NCI-H187 (cell line): ENCODE measurements around the gene WNK4.
A peak's percentile ranks its signal among the peaks of the same experiment; 100 is the strongest.

Experiments
- DNase-seq, 2 experiments: peaks; one replicate each; lab custom pipeline; 2025; lab: John Stamatoyannopoulos, UW

WNK4 gene

GRCh38 chr17:42797067-42798007, 16.9 kb downstream of the WNK4 start:
- no peak for DNase-seq

DNA sequence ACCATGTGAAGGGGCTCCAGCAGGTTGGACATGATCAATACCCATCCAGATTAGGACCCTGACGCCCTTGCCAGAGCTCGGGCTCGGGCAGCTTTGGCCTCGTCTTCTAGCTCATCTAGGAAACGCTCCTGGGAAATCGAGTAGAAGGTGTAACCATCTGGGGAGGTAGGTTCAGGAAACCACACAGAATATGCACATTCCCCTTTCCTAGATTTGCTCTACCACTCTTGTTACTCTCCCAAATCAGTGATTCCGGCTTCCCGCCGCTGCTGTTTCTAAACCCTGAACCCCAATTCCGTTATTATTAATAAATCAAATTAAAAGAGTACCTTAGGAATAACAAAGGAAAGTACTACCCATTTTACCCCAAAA, 17.6 kb downstream of the WNK4 start:
- DNase-seq, result no peak

- DNase-seq, result peak; percentile 40 to 52
These were observed 18.3 kb downstream of the WNK4 start, which contains the start of the genes CNTD1 and COA3 for GRCh38 chr17:42798383-42799380. Gene CNTD1, plus strand, starts transcription at chr17:42798861. Its CDS starts 207 bp downstream, at chr17:42799068. Gene COA3, minus strand, starts transcription at chr17:42798704. Its CDS starts 23 bp downstream, at chr17:42798681.

GRCh38 chr17:42803074-42803883, 22.9 kb downstream of the WNK4 start:
- no peak for DNase-seq

- DNase-seq, result no peak
These were observed 24.5 kb downstream of the WNK4 start for GRCh38 chr17:42804918-42805367.

GRCh38 chr17:42806249-42806648, 25.8 kb downstream of the WNK4 start:
- DNase-seq, result no peak

GRCh38 chr17:42809250-42809649, 28.8 kb downstream of the WNK4 start:
- no peak for DNase-seq

DNA sequence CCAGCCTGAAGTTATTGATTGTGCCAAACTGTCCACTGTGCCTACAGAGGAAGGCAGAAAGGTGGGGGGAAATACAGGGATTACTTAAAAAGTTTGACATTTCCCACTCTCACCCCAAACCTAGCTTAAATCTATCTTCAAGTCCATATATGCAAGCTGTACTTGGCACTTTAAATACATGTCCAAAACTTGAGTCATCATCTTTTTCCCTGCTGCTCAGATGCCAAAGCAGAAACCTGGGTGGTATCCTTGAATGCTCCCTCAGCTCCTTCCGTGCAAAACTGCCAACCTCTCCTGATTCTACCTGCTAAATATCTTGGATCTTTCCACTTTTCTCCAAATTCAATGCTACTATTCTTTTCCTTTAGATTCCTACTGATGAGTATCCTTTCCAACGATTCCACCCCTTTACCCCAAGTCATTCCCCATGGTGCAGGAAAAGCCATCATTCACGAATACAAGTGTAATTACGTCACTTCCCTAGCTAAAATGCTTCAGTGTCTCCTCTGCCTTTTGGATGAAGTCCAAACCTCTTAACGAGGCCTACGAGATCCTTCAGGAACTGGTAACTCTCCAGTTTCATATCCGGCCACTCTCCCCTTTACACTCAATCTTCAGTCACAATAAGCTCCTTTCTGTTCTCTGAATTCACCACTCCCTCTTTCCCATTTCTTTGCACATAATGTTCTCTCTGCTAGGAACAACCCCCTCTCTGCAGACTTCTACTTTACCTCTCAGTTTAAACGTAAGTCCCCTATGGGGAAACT, 34.4 kb downstream of the WNK4 start:
- DNase-seq, result no peak

GRCh38 chr17:42817866-42818265, 37.5 kb downstream of the WNK4 start:
- DNase-seq, result no peak

GRCh38 chr17:42818379-42818778, 38.0 kb downstream of the WNK4 start:
- no peak for DNase-seq

DNA sequence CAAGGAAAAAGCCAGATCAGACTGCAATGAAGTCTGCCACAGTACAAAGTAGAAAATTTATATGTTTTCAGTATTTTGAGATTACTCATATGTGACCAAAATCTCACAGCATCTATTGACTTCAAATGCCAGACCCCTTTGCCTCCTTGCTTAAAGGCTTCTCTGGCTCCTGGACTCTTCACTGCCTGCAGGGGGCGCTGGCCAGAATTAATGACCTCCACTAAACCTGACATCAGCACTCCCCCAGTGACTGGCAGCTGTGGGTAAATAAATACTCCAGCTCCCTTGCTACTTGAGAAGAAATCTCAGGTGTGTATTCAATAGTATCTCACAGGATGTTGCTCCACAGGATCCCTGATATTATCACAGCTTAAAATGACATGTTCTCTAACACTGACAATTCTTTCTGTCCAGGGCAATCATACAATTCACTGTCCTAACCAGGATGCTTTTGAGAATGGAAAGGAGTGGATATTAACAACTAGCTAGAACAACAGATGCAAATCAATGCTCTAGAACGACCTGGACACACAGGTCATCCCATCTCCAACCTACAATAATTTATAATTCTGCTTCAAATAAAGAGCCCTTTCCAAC, 39.6 kb downstream of the WNK4 start:
- DNase-seq, result peak in 1 of 2 experiments; percentile 7

- no peak for DNase-seq
These were observed 40.8 kb downstream of the WNK4 start for GRCh38 chr17:42821176-42821575.

GRCh38 chr17:42827472-42827871, 47.1 kb downstream of the WNK4 start:
- no peak for DNase-seq

- no peak for DNase-seq
These were observed 50.6 kb downstream of the WNK4 start for GRCh38 chr17:42830971-42831370.

- no peak for DNase-seq
These were observed 52.0 kb downstream of the WNK4 start for GRCh38 chr17:42832213-42832933.

DNA sequence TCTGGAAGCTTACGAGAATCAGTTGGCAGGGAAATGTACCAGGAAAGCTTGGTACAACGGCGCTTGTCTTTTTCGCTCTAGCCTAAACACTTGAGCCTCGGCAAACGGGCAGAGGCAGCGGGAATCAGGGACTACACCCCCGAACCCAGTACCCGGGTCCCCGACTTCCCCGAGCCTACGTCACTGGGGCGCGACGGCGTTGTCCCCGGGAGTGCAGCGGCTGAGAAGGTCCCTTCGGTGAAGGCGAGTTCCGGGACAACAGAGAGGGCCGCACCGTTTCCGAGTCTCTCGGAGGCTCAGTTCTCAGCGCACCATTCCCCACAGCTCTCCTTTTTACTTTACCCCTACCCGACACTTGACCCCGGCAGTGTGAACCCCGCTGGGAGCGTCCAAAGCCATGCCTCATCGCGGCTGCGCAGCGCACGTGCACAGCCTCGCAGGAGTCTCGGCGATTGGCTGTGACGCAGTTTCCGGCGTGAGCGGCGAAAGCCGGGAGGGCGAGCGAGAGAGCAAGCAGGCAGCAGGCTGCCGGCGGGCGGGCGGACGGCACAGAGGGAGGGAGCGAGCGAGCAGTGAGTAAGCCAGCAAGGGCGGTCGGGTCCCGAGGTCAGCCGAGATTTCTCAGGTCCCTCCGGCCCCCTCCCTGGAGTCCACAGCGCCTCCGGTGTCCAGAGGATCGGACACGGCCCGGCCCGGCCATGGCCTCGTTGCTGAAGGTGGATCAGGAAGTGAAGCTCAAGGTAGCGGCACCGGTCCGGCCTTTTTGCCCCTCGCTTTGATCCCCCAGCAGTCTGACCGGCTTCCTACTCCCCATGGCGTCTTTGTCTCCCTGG, 52.7 kb downstream of the WNK4 start, which contains the start of gene PSME3:
PSME3 (plus strand) TSS at position 464 of the 833 bp plus-strand sequence; CDS start at position 699, 235 bp downstream.
- DNase-seq, result peak; percentile 53 to 71

- DNase-seq, result no peak
These were observed 53.5 kb downstream of the WNK4 start for GRCh38 chr17:42833767-42834422.

- no peak for DNase-seq
These were observed 55.3 kb downstream of the WNK4 start for GRCh38 chr17:42835732-42836131.
